Measurements from ENCODE around the gene MYOT. TPM values are rescaled to one million over a fixed set of nuclear protein-coding genes. Genes with fewer than 3 reads are reported as not detected.

The MYOT gene
- total RNA-seq, 1 experiment from 2014 or later, result not detected

GRCh38 chr5:137856916-137857862 lies 10.5 kb upstream of the MYOT start:
- Histone ChIP-seq H3K79me1 (ENCODE audit: insufficient read depth, low read depth, low read length, poor library complexity, severe bottlenecking) (no peaks in the 10 kb centered on the region), H2BK15ac (ENCODE audit: low read depth, low read length) (no peak overlapping the region), H3K9ac (ENCODE audit: extremely low read depth, insufficient read length, low read length) (no peak overlapping the region), H3K79me2 (ENCODE audit: insufficient read depth, low read length) (no peaks in the 10 kb centered on the region), H2BK120ac (ENCODE audit: low read depth, low read length, poor library complexity, severe bottlenecking) (no peak overlapping the region), H4K91ac (ENCODE audit: insufficient read length, low read depth, low read length) (no peak overlapping the region), H3K9me3 (ENCODE audit: control insufficient read depth, low read depth, low read length) (no peaks in the 10 kb centered on the region), H4K8ac (replicated peaks; ENCODE audit: insufficient read length, low read depth, low read length) (no peak overlapping the region), H2AFZ (ENCODE audit: low read length) (no peak overlapping the region), H2BK20ac (ENCODE audit: low read depth, low read length, poor library complexity, severe bottlenecking) (no peak overlapping the region), H3K23me2 (ENCODE audit: insufficient read length, low read depth, low read length, poor library complexity, severe bottlenecking) (no peaks in the 10 kb centered on the region), H2BK12ac (ENCODE audit: insufficient read length, low read depth, low read length) (no peak overlapping the region), H3K14ac (ENCODE audit: insufficient read depth, low read length) (no peak overlapping the region), H3K27me3 (ENCODE audit: insufficient read depth, low read length) (no peaks in the 10 kb centered on the region), H3K4me1 (ENCODE audit: insufficient read depth, low read length) (no peaks in the 10 kb centered on the region), H4K20me1 (ENCODE audit: control insufficient read depth, insufficient read depth, insufficient read length) (no peaks in the 10 kb centered on the region), H2AK5ac (ENCODE audit: insufficient read length, low read length) (no peak overlapping the region), H3K18ac (ENCODE audit: insufficient read length, low read depth, low read length) (no peak overlapping the region), H3K27ac (ENCODE audit: insufficient read length, low read depth, low read length) (no peak overlapping the region), H3K23ac (ENCODE audit: insufficient read length, low read depth, low read length) (no peak overlapping the region), H3K4me2 (ENCODE audit: insufficient read depth, insufficient read length, low read length) (no peak overlapping the region), H4K5ac (ENCODE audit: insufficient read length, low read depth, low read length) (no peak overlapping the region), H3K56ac (ENCODE audit: insufficient read length, low read depth, low read length) (no peak overlapping the region), H3K4ac (ENCODE audit: low read depth, low read length) (no peak overlapping the region), H2BK5ac (ENCODE audit: insufficient read length, low read length) (no peak overlapping the region), H3T11ph (ENCODE audit: low read length) (no peak overlapping the region)
- no peaks in the 10 kb centered on the region for H3K36me3 Mint-ChIP-seq (ENCODE audit: insufficient read depth in 1 of 3, low read depth in 3 of 3)
- peaks cover 2 to 4% of the 10 kb centered on the region in 2 experiments; a peak in 2 of 5 replicates for H3K9me3 Mint-ChIP-seq
- TF ChIP-seq CTCF (conservative IDR thresholded peaks at IDR 0.05), result no peak
- no peaks in the 10 kb centered on the region for H3K27me3 Mint-ChIP-seq (ENCODE audit: low read depth)
- no peak overlapping the region for H3K27ac Mint-ChIP-seq
- WGBS (ENCODE audit: extremely low coverage, insufficient read length, low lambda C conversion rate), result no CpG with 5 or more reads among the region's 5 CpGs
- H3K4me3 Mint-ChIP-seq, result no peak overlapping the region
- H3K4me1 Mint-ChIP-seq, result peaks cover 4% of the 10 kb centered on the region in 2 experiments; a peak in 2 of 4 replicates
- no peak for DNase-seq

Measured in H9 (cell line).